Neutrophil (primary cell): ENCODE measurements around the gene LPP.

Source experiments
- H3K27ac ChIP-seq: fragments of 200-600 bp; sonication (generic); 2 replicates; pipeline ENCODE4 v1.5.1; 2016; ENCODE audit warnings: mild to moderate bottlenecking, moderate library complexity
- H3K27me3 ChIP-seq: fragments of 200-600 bp; sonication (generic); 2 replicates; pipeline ENCODE4 v1.6.0; 2016; ENCODE audit warnings: mild to moderate bottlenecking
- H3K36me3 ChIP-seq: fragments of 200-600 bp; sonication (generic); 2 replicates; pipeline ENCODE4 v1.5.1; 2017
- H3K4me1 ChIP-seq, 2 experiments: fragments of 200-600 bp in 1 of 2; sonication (generic) in 1 of 2; 1 replicate in 1 of 2; 2 replicates in 1 of 2; pipeline versions ENCODE4 v1.5.1 to v1.6.1; 2013 to 2016; ENCODE audit warnings: low read depth in 1 of 2, low read length in 1 of 2, mild to moderate bottlenecking in 1 of 2, moderate library complexity in 1 of 2; ENCODE audit not compliant: control insufficient read depth in 1 of 2, insufficient read depth in 1 of 2
- H3K4me3 ChIP-seq, 2 experiments: fragments of 200-600 bp in 1 of 2; sonication (generic) in 1 of 2; 1 replicate in 1 of 2; 2 replicates in 1 of 2; pipeline ENCODE4 v1.5.1; 2013 to 2016; ENCODE audit warnings: low read depth in 1 of 2, low read length in 1 of 2, mild to moderate bottlenecking in 1 of 2, moderate library complexity in 1 of 2
- H3K9me3 ChIP-seq: fragments of 200-600 bp; sonication (generic); 2 replicates; pipeline ENCODE4 v1.5.1; 2016
- CTCF ChIP-seq: fragments of 200-600 bp; sonication (generic); IDR thresholded peaks from 2 replicates; pipeline ENCODE4 v1.5.1; 2016; ENCODE audit warnings: antibody characterized with exemption

LPP gene

GRCh38 chr3:188884299-188885043, 730.5 kb downstream of the LPP start:
- Histone ChIP-seq H3K4me1 (no peaks in the 10 kb centered on the region), H3K9me3 (no peaks in the 10 kb centered on the region), H3K27ac (no peak overlapping the region), H3K4me3 (no peak overlapping the region), H3K27me3 (no peaks in the 10 kb centered on the region), H3K36me3 (no peaks in the 10 kb centered on the region)
- TF ChIP-seq CTCF, result no peak

GRCh38 chr3:188888321-188889053, 734.5 kb downstream of the LPP start:
- Histone ChIP-seq H3K4me3 (no peak overlapping the region), H3K36me3 (no peaks in the 10 kb centered on the region), H3K27ac (no peak overlapping the region), H3K27me3 (no peaks in the 10 kb centered on the region), H3K9me3 (no peaks in the 10 kb centered on the region), H3K4me1 (no peaks in the 10 kb centered on the region)
- no peak for TF ChIP-seq CTCF

GRCh38 chr3:188889054-188889491, 735.1 kb downstream of the LPP start:
- Histone ChIP-seq H3K4me1 (no peaks in the 10 kb centered on the region), H3K4me3 (no peak overlapping the region), H3K36me3 (no peaks in the 10 kb centered on the region), H3K27ac (no peak overlapping the region), H3K9me3 (no peaks in the 10 kb centered on the region), H3K27me3 (no peaks in the 10 kb centered on the region)
- no peak for TF ChIP-seq CTCF

- no peaks in the 10 kb centered on the region for H3K27me3 ChIP-seq
- no peak overlapping the region for H3K27ac ChIP-seq
- no peaks in the 10 kb centered on the region for H3K4me1 ChIP-seq
- no peak overlapping the region for H3K4me3 ChIP-seq
- H3K36me3 ChIP-seq, result no peaks in the 10 kb centered on the region
- TF ChIP-seq CTCF, result no peak
- no peaks in the 10 kb centered on the region for H3K9me3 ChIP-seq
These were observed 736.8 kb downstream of the LPP start for GRCh38 chr3:188890572-188891270.

GRCh38 chr3:188899881-188900280, 745.9 kb downstream of the LPP start:
- no peaks in the 10 kb centered on the region for H3K4me1 ChIP-seq
- H3K4me3 ChIP-seq, result no peak overlapping the region
- H3K27me3 ChIP-seq, result no peaks in the 10 kb centered on the region
- no peaks in the 10 kb centered on the region for H3K36me3 ChIP-seq
- H3K27ac ChIP-seq, result no peak overlapping the region
- H3K9me3 ChIP-seq, result no peaks in the 10 kb centered on the region
- no peak for TF ChIP-seq CTCF
